HG03095 (cell line): ENCODE measurements around the gene RTN4R.
A peak's percentile ranks its signal among the peaks of the same experiment; 100 is the strongest.

Experiments
- ATAC-seq: cut with Tn5 transposase; IDR thresholded peaks from one replicate; pipeline ENCODE4 v1.9.1; 2021; ENCODE audit warnings: moderate library complexity; ENCODE audit not compliant: unreplicated experiment

Gene RTN4R

GRCh38 chr22:20243537-20244249 is 24.4 kb downstream of the RTN4R start:
- no peak for ATAC-seq

- ATAC-seq, result no peak
These were observed 25.0 kb downstream of the RTN4R start for GRCh38 chr22:20243176-20243536.

- no peak for ATAC-seq
These were observed 25.5 kb downstream of the RTN4R start for GRCh38 chr22:20242393-20243175.

GRCh38 chr22:20241579-20242392 is 26.3 kb downstream of the RTN4R start:
- ATAC-seq, result no peak

- ATAC-seq, result no peak
These were observed 27.2 kb downstream of the RTN4R start for GRCh38 chr22:20240900-20241299.

- ATAC-seq, result no peak
These were observed 27.7 kb downstream of the RTN4R start for GRCh38 chr22:20240447-20240764.

GRCh38 chr22:20239676-20240446 is 28.3 kb downstream of the RTN4R start:
- ATAC-seq, result no peak

- ATAC-seq, result no peak
These were observed 29.0 kb downstream of the RTN4R start for GRCh38 chr22:20238901-20239675.

- ATAC-seq, result peak; percentile 56
These were observed 29.6 kb downstream of the RTN4R start for GRCh38 chr22:20238536-20238900.

GRCh38 chr22:20237480-20238440 is 30.4 kb downstream of the RTN4R start:
- ATAC-seq, result no peak

GRCh38 chr22:20236052-20236717 is 31.9 kb downstream of the RTN4R start:
- ATAC-seq, result no peak

GRCh38 chr22:20235389-20235991 is 32.6 kb downstream of the RTN4R start:
- ATAC-seq, result no peak

GRCh38 chr22:20234760-20235388 is 33.2 kb downstream of the RTN4R start:
- ATAC-seq, result no peak

- ATAC-seq, result no peak
These were observed 33.8 kb downstream of the RTN4R start for GRCh38 chr22:20234314-20234682.

GRCh38 chr22:20233351-20234313 is 34.5 kb downstream of the RTN4R start:
- no peak for ATAC-seq

- no peak for ATAC-seq
These were observed 35.3 kb downstream of the RTN4R start for GRCh38 chr22:20232781-20233180.

GRCh38 chr22:20232237-20232598 is 35.9 kb downstream of the RTN4R start:
- ATAC-seq, result no peak
